ENCODE results near the gene GNG7.

GNG7 gene

GRCh38 chr19:2636897-2637683, 65.4 kb downstream of the GNG7 start:
- H3K9ac ChIP-seq: no peak overlapping the region
- H3K4me3 ChIP-seq (ENCODE audit: low read depth, low read length): peak overlapping the region; percentile 40
- peaks cover 19% of the 10 kb centered on the region for H3K4me1 ChIP-seq
- H3K27ac ChIP-seq: no peak overlapping the region
- peaks cover 10% of the 10 kb centered on the region for H3K79me2 ChIP-seq
- peak overlapping the region; percentile 66 for H3K4me2 ChIP-seq (ENCODE audit: low read length)
- H3K9me3 ChIP-seq (ENCODE audit: control insufficient read depth, low read length): no peaks in the 10 kb centered on the region
- peak overlapping the region; percentile 65 for H2AFZ ChIP-seq
- H3K36me3 ChIP-seq (ENCODE audit: control insufficient read depth, insufficient read depth, low read length): no peaks in the 10 kb centered on the region
- no peaks in the 10 kb centered on the region for H3K27me3 ChIP-seq (ENCODE audit: control insufficient read depth, insufficient read depth, low read length)
- TF ChIP-seq, protein P1, sequence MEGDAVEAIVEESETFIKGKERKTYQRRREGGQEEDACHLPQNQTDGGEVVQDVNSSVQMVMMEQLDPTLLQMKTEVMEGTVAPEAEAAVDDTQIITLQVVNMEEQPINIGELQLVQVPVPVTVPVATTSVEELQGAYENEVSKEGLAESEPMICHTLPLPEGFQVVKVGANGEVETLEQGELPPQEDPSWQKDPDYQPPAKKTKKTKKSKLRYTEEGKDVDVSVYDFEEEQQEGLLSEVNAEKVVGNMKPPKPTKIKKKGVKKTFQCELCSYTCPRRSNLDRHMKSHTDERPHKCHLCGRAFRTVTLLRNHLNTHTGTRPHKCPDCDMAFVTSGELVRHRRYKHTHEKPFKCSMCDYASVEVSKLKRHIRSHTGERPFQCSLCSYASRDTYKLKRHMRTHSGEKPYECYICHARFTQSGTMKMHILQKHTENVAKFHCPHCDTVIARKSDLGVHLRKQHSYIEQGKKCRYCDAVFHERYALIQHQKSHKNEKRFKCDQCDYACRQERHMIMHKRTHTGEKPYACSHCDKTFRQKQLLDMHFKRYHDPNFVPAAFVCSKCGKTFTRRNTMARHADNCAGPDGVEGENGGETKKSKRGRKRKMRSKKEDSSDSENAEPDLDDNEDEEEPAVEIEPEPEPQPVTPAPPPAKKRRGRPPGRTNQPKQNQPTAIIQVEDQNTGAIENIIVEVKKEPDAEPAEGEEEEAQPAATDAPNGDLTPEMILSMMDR (IDR thresholded peaks at IDR 0.05): peak; percentile 98

DNA sequence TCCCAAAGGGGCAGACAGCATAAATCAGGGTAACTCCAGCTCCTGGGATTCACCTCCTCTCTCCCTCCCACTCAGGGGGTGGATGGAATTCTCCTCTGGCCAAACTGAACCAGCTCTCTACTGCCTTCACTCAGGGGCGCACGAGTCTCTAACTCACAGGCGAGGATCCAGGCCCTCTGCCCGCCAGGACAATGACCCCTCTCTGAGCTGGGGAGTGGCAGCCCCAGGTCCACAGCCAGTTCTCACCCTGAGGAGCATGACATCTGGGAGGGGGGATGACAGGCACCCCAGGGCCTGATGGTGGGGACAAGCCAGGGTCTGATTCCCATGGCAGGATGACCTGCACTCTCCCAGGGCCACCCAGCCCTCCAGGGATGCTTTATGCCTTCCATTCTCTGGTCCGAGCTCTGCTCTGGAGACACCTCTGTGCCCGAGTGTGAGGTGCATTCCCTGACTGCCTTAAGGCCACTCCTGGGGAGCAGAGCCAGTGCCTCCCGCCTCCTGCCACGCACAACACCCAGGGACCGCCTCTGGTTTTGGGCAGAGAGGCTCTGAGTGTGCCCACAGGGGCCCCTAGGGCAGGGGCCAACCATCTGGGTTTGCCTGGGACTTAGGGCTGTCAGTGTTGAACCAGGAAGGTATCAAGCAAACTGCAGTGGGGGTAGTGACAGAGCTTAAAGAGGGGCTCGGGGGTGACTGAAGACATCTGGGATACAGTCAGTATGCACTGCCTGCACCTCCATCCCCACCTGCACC, 66.2 kb downstream of the GNG7 start:
- Histone ChIP-seq H3K4me1 (peaks cover 19% of the 10 kb centered on the region), H3K4me2 (ENCODE audit: low read length) (no peak overlapping the region), H3K27ac (no peak overlapping the region)

GRCh38 chr19:2634960-2635359, 67.5 kb downstream of the GNG7 start:
- H3K9me3 ChIP-seq (ENCODE audit: control insufficient read depth, low read length): no peaks in the 10 kb centered on the region
- no peaks in the 10 kb centered on the region for H3K36me3 ChIP-seq (ENCODE audit: control insufficient read depth, insufficient read depth, low read length)
- H3K27me3 ChIP-seq (ENCODE audit: control insufficient read depth, insufficient read depth, low read length): no peaks in the 10 kb centered on the region
- TF ChIP-seq, protein P1 (IDR thresholded peaks at IDR 0.05): no peak
- peak overlapping the region; percentile 9 for H3K4me2 ChIP-seq (ENCODE audit: low read length)
- peak overlapping the region; percentile 66 for H3K27ac ChIP-seq
- peak overlapping the region; percentile 4 for H2AFZ ChIP-seq
- H3K4me3 ChIP-seq (ENCODE audit: low read depth, low read length): peak overlapping the region; percentile 0
- H3K4me1 ChIP-seq: peaks cover 24% of the 10 kb centered on the region
- H3K79me2 ChIP-seq: peaks cover 13% of the 10 kb centered on the region
- no peak overlapping the region for H3K9ac ChIP-seq

More for the DNA sequence above, 66.2 kb downstream of the GNG7 start:
- H3K36me3 ChIP-seq (ENCODE audit: control insufficient read depth, insufficient read depth, low read length): no peaks in the 10 kb centered on the region
- no peak overlapping the region for H3K9ac ChIP-seq
- TF ChIP-seq, protein P1 (IDR thresholded peaks at IDR 0.05): no peak
- H3K4me3 ChIP-seq (ENCODE audit: low read depth, low read length): no peak overlapping the region
- H3K79me2 ChIP-seq: peaks cover 10% of the 10 kb centered on the region
- H3K9me3 ChIP-seq (ENCODE audit: control insufficient read depth, low read length): no peaks in the 10 kb centered on the region
- no peaks in the 10 kb centered on the region for H3K27me3 ChIP-seq (ENCODE audit: control insufficient read depth, insufficient read depth, low read length)
- peak overlapping the region; percentile 22 for H2AFZ ChIP-seq

DNA sequence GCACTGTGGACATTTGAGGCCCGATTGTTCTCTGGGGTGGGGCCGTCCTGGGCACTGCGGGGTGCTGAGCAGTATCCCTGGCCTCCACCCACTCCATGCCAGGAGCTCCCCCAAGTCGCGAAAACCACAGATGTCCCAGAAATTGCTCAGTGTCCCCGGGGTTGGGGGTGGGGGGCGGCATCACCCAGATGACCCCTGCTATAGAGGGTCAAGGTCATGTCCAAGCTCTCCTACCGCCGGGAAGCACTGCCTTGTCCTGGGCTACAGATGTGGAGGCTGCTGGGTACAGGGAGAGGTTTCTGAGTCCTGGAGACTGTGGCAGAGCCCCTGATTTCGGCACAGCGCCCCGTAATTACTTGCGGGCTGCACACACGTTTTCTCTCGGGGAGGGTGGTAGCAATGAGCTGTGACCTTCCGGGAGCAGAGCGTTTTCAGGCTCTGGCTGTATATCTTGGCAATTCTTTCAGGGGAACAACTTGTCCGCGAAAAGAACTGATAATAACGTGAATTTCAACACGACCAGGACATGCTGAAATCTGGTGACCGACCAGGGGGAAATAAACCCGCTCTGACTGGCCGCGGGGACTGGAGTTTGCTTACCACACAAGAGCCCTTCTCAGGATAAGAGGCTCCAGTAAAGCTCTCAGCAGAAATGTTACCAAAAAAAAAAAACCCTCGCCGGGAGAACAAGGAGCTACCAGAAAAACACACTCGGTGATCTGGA, 68.1 kb downstream of the GNG7 start:
- peak overlapping the region; percentile 0 for H3K4me3 ChIP-seq (ENCODE audit: low read depth, low read length)
- H3K27ac ChIP-seq: peak overlapping the region; percentile 66
- peak overlapping the region; percentile 4 for H2AFZ ChIP-seq
- no peaks in the 10 kb centered on the region for H3K27me3 ChIP-seq (ENCODE audit: control insufficient read depth, insufficient read depth, low read length)
- no peak overlapping the region for H3K9ac ChIP-seq
- TF ChIP-seq, protein P1 (IDR thresholded peaks at IDR 0.05): no peak
- H3K79me2 ChIP-seq: peaks cover 13% of the 10 kb centered on the region
- H3K4me1 ChIP-seq: peaks cover 24% of the 10 kb centered on the region
- no peaks in the 10 kb centered on the region for H3K9me3 ChIP-seq (ENCODE audit: control insufficient read depth, low read length)
- no peaks in the 10 kb centered on the region for H3K36me3 ChIP-seq (ENCODE audit: control insufficient read depth, insufficient read depth, low read length)
- peak overlapping the region; percentile 9 for H3K4me2 ChIP-seq (ENCODE audit: low read length)

Data from parathyroid adenoma (tissue), 2 donors.